GM12878 (cell line): ENCODE results near the gene CLDN6. TPM values are rescaled to one million over a fixed set of nuclear protein-coding genes. Genes with fewer than 3 reads are reported as not detected.
A peak's percentile ranks its signal among the peaks of the same experiment; 100 is the strongest.

ENCODE experiments used
- BHLHE40 ChIP-seq, 2 experiments: fragments of 450-650 bp in 1 of 2; IDR thresholded peaks; 2 replicates each; pipeline ENCODE4 v1.6.1; 2011 to 2017; ENCODE audit warnings: low read depth in 2 of 2, borderline replicate concordance in 1 of 2, improper control_type of control experiment in 1 of 2, low read length in 1 of 2, mild to moderate bottlenecking in 1 of 2
- CREB1 ChIP-seq: IDR thresholded peaks from 2 replicates; pipeline ENCODE4 v1.6.1; 2012; ENCODE audit warnings: low read depth, mild to moderate bottlenecking, inconsistent platforms
- ESRRA ChIP-seq: IDR thresholded peaks from 2 replicates; pipeline ENCODE4 v1.6.1; 2012; ENCODE audit warnings: mild to moderate bottlenecking, low read length, improper control_type of control experiment
- HDAC6 ChIP-seq: fragments of 200-600 bp; sonication (generic); IDR thresholded peaks from one replicate; pipeline ENCODE4 v1.8.0; 2017; ENCODE audit warnings: antibody characterized with exemption; ENCODE audit not compliant: unreplicated experiment
- POLR2AphosphoS2 ChIP-seq: IDR thresholded peaks from 2 replicates; pipeline ENCODE4 v1.6.1; 2011; ENCODE audit warnings: low read depth, mild to moderate bottlenecking, low read length, improper control_type of control experiment, moderate library complexity
- RFX5 ChIP-seq: IDR thresholded peaks from 2 replicates; pipeline ENCODE4 v1.6.1; 2011; ENCODE audit warnings: low read depth, low read length, improper control_type of control experiment
- SIX5 ChIP-seq: IDR thresholded peaks from 2 replicates; pipeline ENCODE4 v1.6.1; 2011; ENCODE audit warnings: mild to moderate bottlenecking, low read depth, low read length, moderate library complexity; ENCODE audit not compliant: severe bottlenecking
- SMAD1 ChIP-seq: fragments of 450-650 bp; IDR thresholded peaks from 2 replicates; pipeline ENCODE4 v1.6.1; 2018; ENCODE audit warnings: mild to moderate bottlenecking, low read depth; ENCODE audit not compliant: partially characterized antibody
- ZNF622 ChIP-seq: fragments of 450-650 bp; IDR thresholded peaks from 2 replicates; pipeline ENCODE4 v1.6.1; 2017; ENCODE audit warnings: mild to moderate bottlenecking, inconsistent platforms
- polyA plus RNA-seq, 11 experiments: library from polyadenylated mRNA; depleted of rRNA in 4 of 11; unstranded in 6 of 11; stranded (reverse) in 5 of 11; fragments of >200 nt; fragmentation: Nextera tagmentation in 4 of 11; fragmentation: Illumina TruSeq in 1 of 11; extraction: Ambion mirVana in 4 of 11; extraction: Trizol in 1 of 11; gene quantifications; 1 replicate in 1 of 11; 2 replicates in 10 of 11; pipeline versions ENCODE4 v1.2.1 to v1.2.3, GENCODE V29; 2011 to 2016; ENCODE audit warnings: inconsistent platforms in 2 of 11, missing spikeins in 2 of 11, low read depth in 1 of 11
- total RNA-seq, 4 experiments: library from RNA; depleted of rRNA in 3 of 4; stranded (reverse); fragments of >200 nt in 3 of 4; fragmentation: Illumina TruSeq in 1 of 4; extraction: Trizol in 1 of 4; gene quantifications; 2 replicates each; pipeline versions ENCODE4 v1.2.1 to v1.2.3, GENCODE V29; 2013 to 2021
- TF ChIP-seq, protein P1 (sequence below): fragments of 450-650 bp; IDR thresholded peaks from 2 replicates; pipeline ENCODE4 v1.6.1; 2018; ENCODE audit warnings: borderline replicate concordance, mild to moderate bottlenecking; ENCODE audit not compliant: partially characterized antibody
- TF ChIP-seq, protein P2 (sequence below): fragments of 150-350 bp; IDR thresholded peaks from 2 replicates; pipeline ENCODE4 v1.6.1; 2014; ENCODE audit warnings: mild to moderate bottlenecking, low read depth, low read length
- TF ChIP-seq, protein P3 (sequence below): fragments of 450-650 bp; IDR thresholded peaks from 2 replicates; pipeline ENCODE4 v1.6.1; 2016; ENCODE audit warnings: mild to moderate bottlenecking
- TF ChIP-seq, protein P4 (sequence below): fragments of 450-650 bp; IDR thresholded peaks from 2 replicates; pipeline ENCODE4 v1.6.1; 2014; ENCODE audit warnings: mild to moderate bottlenecking
- TF ChIP-seq, protein P5 (sequence below): fragments of 450-650 bp; IDR thresholded peaks from 2 replicates; pipeline ENCODE4 v1.6.1; 2016; ENCODE audit warnings: mild to moderate bottlenecking, moderate library complexity, borderline replicate concordance

Gene CLDN6
- total and polyA plus RNA-seq, 10 of the 15 experiments (the other 5 are each of a cell fraction or from before 2014, with no cell fraction given) = 0.15 to 0.26 (median 0.23) TPM; not detected in 7

DNA sequence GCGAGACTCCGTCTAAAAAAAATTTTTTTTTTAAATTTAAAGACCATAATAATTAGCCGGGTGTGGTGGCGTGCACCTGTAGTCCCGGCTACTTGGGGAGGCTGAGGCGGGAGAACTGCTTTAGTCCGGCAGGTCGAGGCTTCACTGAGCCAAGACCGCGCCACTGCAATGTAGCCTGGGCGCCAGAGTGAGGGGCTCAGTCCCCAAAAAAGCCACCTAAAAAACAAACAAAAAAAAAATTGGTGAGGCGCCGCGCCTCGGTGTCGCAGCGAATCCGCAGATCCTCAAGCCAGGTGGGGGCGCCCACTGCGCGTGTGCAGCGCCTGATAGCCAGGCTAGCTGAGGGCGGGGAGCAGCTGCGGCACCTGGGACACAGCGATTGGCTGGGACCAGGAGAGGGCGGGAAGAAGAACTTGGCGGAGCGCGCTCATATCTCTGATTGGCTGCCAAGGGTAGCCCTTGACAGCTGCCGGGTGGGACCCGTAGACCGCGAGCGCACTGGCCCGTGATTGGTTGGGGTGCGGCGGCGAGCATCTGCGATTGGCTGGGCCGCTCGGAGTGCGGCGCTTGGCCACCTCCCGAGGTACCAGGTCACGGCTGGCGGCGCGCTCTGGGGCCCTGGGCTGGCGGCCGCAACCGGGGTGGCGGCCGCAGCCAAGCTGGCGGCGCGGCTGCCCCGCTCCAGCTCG, 14.3 kb downstream of the CLDN6 start (continued):
- TF ChIP-seq, protein P1, sequence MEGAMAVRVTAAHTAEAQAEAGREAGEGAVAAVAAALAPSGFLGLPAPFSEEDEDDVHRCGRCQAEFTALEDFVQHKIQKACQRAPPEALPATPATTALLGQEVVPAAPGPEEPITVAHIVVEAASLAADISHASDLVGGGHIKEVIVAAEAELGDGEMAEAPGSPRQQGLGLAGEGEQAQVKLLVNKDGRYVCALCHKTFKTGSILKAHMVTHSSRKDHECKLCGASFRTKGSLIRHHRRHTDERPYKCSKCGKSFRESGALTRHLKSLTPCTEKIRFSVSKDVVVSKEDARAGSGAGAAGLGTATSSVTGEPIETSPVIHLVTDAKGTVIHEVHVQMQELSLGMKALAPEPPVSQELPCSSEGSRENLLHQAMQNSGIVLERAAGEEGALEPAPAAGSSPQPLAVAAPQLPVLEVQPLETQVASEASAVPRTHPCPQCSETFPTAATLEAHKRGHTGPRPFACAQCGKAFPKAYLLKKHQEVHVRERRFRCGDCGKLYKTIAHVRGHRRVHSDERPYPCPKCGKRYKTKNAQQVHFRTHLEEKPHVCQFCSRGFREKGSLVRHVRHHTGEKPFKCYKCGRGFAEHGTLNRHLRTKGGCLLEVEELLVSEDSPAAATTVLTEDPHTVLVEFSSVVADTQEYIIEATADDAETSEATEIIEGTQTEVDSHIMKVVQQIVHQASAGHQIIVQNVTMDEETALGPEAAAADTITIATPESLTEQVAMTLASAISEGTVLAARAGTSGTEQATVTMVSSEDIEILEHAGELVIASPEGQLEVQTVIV = no peak
- TF ChIP-seq POLR2AphosphoS2 = no peak
- TF ChIP-seq RFX5 = peak; percentile 77
- no peak for TF ChIP-seq HDAC6
- TF ChIP-seq SMAD1 = no peak
- peak; percentile 77 for TF ChIP-seq CREB1
- TF ChIP-seq, protein P2, sequence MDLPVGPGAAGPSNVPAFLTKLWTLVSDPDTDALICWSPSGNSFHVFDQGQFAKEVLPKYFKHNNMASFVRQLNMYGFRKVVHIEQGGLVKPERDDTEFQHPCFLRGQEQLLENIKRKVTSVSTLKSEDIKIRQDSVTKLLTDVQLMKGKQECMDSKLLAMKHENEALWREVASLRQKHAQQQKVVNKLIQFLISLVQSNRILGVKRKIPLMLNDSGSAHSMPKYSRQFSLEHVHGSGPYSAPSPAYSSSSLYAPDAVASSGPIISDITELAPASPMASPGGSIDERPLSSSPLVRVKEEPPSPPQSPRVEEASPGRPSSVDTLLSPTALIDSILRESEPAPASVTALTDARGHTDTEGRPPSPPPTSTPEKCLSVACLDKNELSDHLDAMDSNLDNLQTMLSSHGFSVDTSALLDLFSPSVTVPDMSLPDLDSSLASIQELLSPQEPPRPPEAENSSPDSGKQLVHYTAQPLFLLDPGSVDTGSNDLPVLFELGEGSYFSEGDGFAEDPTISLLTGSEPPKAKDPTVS = no peak
- TF ChIP-seq ESRRA = no peak
- no peak for TF ChIP-seq ZNF622
- TF ChIP-seq, protein P3, sequence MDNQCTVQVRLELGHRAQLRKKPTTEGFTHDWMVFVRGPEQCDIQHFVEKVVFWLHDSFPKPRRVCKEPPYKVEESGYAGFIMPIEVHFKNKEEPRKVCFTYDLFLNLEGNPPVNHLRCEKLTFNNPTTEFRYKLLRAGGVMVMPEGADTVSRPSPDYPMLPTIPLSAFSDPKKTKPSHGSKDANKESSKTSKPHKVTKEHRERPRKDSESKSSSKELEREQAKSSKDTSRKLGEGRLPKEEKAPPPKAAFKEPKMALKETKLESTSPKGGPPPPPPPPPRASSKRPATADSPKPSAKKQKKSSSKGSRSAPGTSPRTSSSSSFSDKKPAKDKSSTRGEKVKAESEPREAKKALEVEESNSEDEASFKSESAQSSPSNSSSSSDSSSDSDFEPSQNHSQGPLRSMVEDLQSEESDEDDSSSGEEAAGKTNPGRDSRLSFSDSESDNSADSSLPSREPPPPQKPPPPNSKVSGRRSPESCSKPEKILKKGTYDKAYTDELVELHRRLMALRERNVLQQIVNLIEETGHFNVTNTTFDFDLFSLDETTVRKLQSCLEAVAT = peak; percentile 51; the same call in 1 of the 2 replicates
- no peak for TF ChIP-seq SIX5
- TF ChIP-seq BHLHE40 (IDR thresholded peaks at IDR 0.05; ENCODE audit: borderline replicate concordance in 1 of 2, low read depth in 2 of 2, low read length in 1 of 2) = peak; percentile 23 to 62; a peak in 1 of 4 replicates
- TF ChIP-seq, protein P4, sequence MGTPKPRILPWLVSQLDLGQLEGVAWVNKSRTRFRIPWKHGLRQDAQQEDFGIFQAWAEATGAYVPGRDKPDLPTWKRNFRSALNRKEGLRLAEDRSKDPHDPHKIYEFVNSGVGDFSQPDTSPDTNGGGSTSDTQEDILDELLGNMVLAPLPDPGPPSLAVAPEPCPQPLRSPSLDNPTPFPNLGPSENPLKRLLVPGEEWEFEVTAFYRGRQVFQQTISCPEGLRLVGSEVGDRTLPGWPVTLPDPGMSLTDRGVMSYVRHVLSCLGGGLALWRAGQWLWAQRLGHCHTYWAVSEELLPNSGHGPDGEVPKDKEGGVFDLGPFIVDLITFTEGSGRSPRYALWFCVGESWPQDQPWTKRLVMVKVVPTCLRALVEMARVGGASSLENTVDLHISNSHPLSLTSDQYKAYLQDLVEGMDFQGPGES = peak; percentile 96
- TF ChIP-seq, protein P5, sequence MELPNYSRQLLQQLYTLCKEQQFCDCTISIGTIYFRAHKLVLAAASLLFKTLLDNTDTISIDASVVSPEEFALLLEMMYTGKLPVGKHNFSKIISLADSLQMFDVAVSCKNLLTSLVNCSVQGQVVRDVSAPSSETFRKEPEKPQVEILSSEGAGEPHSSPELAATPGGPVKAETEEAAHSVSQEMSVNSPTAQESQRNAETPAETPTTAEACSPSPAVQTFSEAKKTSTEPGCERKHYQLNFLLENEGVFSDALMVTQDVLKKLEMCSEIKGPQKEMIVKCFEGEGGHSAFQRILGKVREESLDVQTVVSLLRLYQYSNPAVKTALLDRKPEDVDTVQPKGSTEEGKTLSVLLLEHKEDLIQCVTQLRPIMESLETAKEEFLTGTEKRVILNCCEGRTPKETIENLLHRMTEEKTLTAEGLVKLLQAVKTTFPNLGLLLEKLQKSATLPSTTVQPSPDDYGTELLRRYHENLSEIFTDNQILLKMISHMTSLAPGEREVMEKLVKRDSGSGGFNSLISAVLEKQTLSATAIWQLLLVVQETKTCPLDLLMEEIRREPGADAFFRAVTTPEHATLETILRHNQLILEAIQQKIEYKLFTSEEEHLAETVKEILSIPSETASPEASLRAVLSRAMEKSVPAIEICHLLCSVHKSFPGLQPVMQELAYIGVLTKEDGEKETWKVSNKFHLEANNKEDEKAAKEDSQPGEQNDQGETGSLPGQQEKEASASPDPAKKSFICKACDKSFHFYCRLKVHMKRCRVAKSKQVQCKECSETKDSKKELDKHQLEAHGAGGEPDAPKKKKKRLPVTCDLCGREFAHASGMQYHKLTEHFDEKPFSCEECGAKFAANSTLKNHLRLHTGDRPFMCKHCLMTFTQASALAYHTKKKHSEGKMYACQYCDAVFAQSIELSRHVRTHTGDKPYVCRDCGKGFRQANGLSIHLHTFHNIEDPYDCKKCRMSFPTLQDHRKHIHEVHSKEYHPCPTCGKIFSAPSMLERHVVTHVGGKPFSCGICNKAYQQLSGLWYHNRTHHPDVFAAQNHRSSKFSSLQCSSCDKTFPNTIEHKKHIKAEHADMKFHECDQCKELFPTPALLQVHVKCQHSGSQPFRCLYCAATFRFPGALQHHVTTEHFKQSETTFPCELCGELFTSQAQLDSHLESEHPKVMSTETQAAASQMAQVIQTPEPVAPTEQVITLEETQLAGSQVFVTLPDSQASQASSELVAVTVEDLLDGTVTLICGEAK = no peak; the same call in 1 of the 2 replicates
